ENCODE measurements around the gene ARSG. TPM values are rescaled to one million over a fixed set of nuclear protein-coding genes. Genes with fewer than 3 reads are reported as not detected.
A peak's percentile ranks its signal among the peaks of the same experiment; 100 is the strongest.

The ARSG gene
- total and polyA plus RNA-seq, 2 of the 13 experiments (the other 11 are each of a cell fraction or from before 2014, with no cell fraction given): 3.7 to 15.2 TPM

GRCh38 chr17:68391561-68392268 is 100.4 kb downstream of the ARSG start (continued):
- TF ChIP-seq, protein P1, sequence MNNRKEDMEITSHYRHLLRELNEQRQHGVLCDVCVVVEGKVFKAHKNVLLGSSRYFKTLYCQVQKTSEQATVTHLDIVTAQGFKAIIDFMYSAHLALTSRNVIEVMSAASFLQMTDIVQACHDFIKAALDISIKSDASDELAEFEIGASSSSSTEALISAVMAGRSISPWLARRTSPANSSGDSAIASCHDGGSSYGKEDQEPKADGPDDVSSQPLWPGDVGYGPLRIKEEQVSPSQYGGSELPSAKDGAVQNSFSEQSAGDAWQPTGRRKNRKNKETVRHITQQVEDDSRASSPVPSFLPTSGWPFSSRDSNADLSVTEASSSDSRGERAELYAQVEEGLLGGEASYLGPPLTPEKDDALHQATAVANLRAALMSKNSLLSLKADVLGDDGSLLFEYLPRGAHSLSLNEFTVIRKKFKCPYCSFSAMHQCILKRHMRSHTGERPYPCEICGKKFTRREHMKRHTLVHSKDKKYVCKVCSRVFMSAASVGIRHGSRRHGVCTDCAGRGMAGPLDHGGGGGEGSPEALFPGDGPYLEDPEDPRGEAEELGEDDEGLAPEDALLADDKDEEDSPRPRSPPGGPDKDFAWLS (CRISPR knock-in tag; IDR thresholded peaks at IDR 0.05; ENCODE audit: borderline replicate concordance): 0 out of 2 replicates have a peak, but pooled peaks have one; percentile 22
- TF ChIP-seq ZNF766 (CRISPR knock-in tag; IDR thresholded peaks at IDR 0.05; ENCODE audit: borderline replicate concordance) (peak; percentile 59; the same call in 1 of the 2 replicates), ZNF18 (CRISPR knock-in tag; IDR thresholded peaks at IDR 0.05; ENCODE audit: insufficient replicate concordance) (peak; percentile 56), TARDBP (CRISPR knock-in tag; IDR thresholded peaks at IDR 0.05) (peak; percentile 31; the same call in 1 of the 2 replicates), ZFP37 (CRISPR knock-in tag; IDR thresholded peaks at IDR 0.05; ENCODE audit: borderline replicate concordance) (no peak; the same call in 1 of the 2 replicates), GTF3A (CRISPR knock-in tag; conservative IDR thresholded peaks at IDR 0.05) (0 out of 2 replicates have a peak, but pooled peaks have one; percentile 25), ZFP91 (CRISPR knock-in tag; IDR thresholded peaks at IDR 0.05; ENCODE audit: borderline replicate concordance) (peak; percentile 53; the same call in 1 of the 2 replicates), ZNF138 (CRISPR knock-in tag; IDR thresholded peaks at IDR 0.05; ENCODE audit: low read depth) (no peak), SIX4 (CRISPR knock-in tag; IDR thresholded peaks at IDR 0.05) (peak; percentile 58; the same call in 1 of the 2 replicates), ZNF597 (CRISPR knock-in tag; IDR thresholded peaks at IDR 0.05) (no peak), IKZF1 (IDR thresholded peaks at IDR 0.05) (no peak), DRAP1 (CRISPR knock-in tag; IDR thresholded peaks at IDR 0.05) (peak; percentile 55; the same call in 1 of the 2 replicates), ZNF264 (CRISPR knock-in tag; IDR thresholded peaks at IDR 0.05) (no peak; the same call in 1 of the 2 replicates), ZNF563 (CRISPR knock-in tag; IDR thresholded peaks at IDR 0.05) (0 out of 2 replicates have a peak, but pooled peaks have one; percentile 29), CHD2 (IDR thresholded peaks at IDR 0.05; ENCODE audit: low read depth, low read length) (no peak), ZNF572 (CRISPR knock-in tag; IDR thresholded peaks at IDR 0.05) (0 out of 2 replicates have a peak, but pooled peaks have one; percentile 10)
- TF ChIP-seq, protein P2, sequence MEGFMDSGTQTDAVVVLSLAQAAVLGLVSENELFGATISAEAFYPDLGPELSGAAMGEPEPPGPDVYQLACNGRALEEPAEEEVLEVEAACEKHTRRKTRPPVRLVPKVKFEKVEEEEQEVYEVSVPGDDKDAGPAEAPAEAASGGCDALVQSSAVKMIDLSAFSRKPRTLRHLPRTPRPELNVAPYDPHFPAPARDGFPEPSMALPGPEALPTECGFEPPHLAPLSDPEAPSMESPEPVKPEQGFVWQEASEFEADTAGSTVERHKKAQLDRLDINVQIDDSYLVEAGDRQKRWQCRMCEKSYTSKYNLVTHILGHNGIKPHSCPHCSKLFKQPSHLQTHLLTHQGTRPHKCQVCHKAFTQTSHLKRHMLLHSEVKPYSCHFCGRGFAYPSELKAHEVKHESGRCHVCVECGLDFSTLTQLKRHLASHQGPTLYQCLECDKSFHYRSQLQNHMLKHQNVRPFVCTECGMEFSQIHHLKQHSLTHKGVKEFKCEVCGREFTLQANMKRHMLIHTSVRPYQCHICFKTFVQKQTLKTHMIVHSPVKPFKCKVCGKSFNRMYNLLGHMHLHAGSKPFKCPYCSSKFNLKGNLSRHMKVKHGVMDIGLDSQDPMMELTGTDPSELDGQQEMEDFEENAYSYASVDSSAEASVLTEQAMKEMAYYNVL (CRISPR knock-in tag; IDR thresholded peaks at IDR 0.05; ENCODE audit: borderline replicate concordance): peak; percentile 53; the same call in 1 of the 2 replicates
